Measurements from ENCODE around the gene AQP9. TPM values are rescaled to one million over a fixed set of nuclear protein-coding genes. Genes with fewer than 3 reads are reported as not detected.

The AQP9 gene
- total RNA-seq, 1 donor = 144 TPM

DNA sequence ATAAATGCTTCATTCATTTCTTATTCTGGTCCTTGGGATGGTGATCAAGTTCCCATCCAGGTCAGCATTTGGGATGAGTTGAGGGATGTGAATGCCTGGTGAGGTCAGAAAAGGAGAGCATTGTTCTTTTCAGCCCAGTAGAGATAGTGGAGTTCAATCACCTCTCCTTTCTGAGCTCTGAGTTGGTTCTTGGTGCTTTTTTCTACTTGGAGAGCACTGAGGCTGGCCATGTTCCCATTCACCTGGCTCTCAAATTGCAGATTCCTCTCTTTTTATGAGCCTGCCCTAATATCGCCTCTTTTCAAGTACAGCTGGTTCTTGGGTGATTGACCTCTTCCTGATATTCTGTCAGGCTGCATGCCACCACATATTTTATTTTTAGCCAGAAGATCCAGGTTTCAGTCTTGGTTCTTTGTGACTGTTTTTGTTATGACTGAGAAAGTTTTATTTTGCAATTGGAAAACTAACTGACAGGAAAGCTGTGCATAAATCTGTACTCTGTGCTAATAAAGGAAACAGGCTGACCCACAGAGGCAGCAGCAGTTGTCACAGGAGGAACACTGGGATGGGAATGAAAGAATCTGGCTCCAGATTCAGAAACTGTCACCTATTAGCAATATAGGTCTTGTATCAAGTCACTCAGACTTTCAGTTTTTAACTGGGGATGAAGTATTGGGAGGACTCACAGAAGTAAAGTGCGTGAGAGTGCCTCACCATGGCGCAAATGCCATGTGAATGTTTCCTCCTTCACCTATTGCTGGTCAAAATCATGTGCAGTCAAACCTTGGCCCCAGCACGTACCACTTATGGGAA, 10.7 kb downstream of the AQP9 start:
- peaks cover 40% of the 10 kb centered on the region for H3K4me1 ChIP-seq (ENCODE audit: insufficient read depth, low read length)
- no peaks in the 10 kb centered on the region for H3K27me3 ChIP-seq (ENCODE audit: insufficient read depth, low read length)
- no peak overlapping the region for H3K4me3 ChIP-seq (ENCODE audit: low read length)
- no peaks in the 10 kb centered on the region for H3K9me3 ChIP-seq (ENCODE audit: low read depth, low read length)

DNA sequence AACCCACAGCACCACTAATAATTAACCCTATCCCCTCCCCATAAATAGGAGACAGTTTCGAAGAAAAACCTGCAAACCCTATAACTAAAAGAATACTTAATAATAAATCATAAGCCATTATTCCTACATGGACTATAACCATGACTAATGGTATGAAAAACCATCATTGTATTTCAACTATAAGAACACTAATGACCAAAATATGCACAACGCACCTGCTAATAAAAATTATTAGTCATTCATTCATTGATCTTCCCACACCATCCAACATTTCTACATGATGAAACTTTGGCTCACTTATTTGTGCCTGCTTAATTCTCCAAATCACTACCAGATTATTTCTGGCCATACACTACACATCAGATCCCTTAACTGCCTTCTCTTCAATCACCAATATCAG, 16.6 kb downstream of the AQP9 start:
- Histone ChIP-seq H3K4me3 (ENCODE audit: low read length) (no peak overlapping the region), H3K27me3 (ENCODE audit: insufficient read depth, low read length) (no peaks in the 10 kb centered on the region), H3K9me3 (ENCODE audit: low read depth, low read length) (no peaks in the 10 kb centered on the region), H3K4me1 (ENCODE audit: insufficient read depth, low read length) (no peaks in the 10 kb centered on the region)

DNA sequence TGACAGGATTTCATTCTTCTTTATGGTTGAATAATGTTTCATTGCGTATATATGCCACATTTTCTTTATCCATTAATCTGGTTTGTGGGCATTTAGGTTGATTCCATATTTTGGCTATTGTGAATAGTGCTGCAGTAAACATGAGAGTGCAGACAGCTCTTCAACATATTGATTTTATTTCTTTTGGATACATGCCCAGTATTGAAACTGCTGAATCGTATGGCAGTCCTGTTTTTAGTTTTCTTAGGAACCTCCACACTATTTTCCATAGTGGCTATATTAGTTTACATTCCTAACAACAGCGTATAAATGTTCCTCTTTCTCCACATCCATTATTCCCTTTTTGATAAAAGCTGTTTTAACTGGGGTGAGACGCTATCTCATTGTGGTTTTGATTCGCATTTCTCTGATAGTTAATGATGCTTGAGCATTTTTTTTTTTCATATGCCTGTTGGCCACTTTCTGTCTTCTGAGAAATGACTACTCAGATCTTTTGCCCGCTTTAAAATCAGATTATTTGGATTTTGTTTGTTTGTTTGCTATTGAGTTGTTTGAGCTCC, 21.7 kb downstream of the AQP9 start:
- peaks cover 6% of the 10 kb centered on the region for H3K27me3 ChIP-seq (ENCODE audit: insufficient read depth, low read length)
- H3K4me1 ChIP-seq (ENCODE audit: insufficient read depth, low read length) = no peaks in the 10 kb centered on the region
- no peaks in the 10 kb centered on the region for H3K9me3 ChIP-seq (ENCODE audit: low read depth, low read length)
- H3K4me3 ChIP-seq (ENCODE audit: low read length) = no peak overlapping the region

DNA sequence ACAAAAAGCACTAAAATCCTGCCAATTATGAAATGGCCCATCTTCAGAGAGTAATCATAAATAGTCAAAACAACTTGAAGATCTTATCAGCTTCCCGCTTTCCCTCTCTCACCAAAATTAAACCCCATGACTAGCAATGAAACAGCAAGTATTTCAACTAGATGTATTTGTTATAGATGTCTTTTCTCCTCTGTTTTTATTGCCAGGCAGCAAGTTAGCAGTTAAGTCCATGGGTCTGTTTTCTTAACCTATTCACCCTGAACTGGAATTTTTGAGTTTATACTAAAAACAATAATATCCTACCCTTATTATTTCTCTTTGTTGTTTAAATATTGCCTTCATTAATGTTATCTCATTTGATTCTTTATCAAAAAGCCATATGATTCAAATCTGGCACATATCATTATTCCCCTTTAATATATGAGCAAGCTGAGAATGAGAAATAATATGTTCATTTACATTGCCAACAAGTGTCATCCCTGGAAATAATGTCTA, 23.3 kb downstream of the AQP9 start:
- no peaks in the 10 kb centered on the region for H3K4me1 ChIP-seq (ENCODE audit: insufficient read depth, low read length)
- peaks cover 6% of the 10 kb centered on the region for H3K27me3 ChIP-seq (ENCODE audit: insufficient read depth, low read length)
- H3K4me3 ChIP-seq (ENCODE audit: low read length) = no peak overlapping the region
- no peaks in the 10 kb centered on the region for H3K9me3 ChIP-seq (ENCODE audit: low read depth, low read length)

DNA sequence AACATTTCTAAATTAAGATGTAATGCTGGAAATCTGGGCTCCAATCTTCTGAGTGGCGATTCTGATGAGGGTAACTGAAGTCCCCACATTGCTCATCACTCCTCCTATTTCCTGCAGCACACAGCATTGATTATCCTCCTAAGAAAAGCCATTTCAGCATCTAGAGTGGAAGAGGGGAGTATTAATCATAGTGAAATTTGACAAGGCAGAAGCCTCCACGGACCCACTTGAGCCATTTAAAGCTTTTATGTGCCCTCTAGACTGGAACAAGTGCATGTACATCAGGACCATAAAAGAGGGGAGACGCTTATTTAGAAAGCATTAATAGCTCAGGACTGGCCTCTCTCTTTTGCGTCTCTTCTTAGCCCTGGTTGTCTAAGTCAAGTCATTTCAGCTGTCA, 25.8 kb downstream of the AQP9 start:
- H3K27me3 ChIP-seq (ENCODE audit: insufficient read depth, low read length) = peaks cover 6% of the 10 kb centered on the region
- H3K4me1 ChIP-seq (ENCODE audit: insufficient read depth, low read length) = no peaks in the 10 kb centered on the region
- H3K4me3 ChIP-seq (ENCODE audit: low read length) = no peak overlapping the region
- H3K9me3 ChIP-seq (ENCODE audit: low read depth, low read length) = no peaks in the 10 kb centered on the region

DNA sequence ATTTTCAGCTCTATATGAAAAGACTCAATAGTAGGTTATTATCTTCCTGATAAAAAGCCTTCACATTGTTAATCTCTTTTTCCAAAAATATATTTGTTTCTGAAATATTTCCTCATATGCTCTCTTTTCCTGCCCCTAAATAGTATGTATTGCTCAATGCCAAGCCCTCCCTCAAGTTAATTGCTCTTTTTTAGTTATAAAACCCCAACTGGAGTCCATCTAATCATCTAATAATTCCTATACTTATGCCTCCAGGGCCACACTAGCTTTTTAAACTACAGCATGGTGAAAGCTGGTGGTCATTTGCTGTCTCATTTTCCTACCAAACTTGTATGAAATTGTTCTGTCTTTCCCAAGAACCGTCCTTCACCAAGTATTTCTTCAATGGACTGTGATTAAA, 26.7 kb downstream of the AQP9 start:
- H3K4me3 ChIP-seq (ENCODE audit: low read length) = no peak overlapping the region
- H3K4me1 ChIP-seq (ENCODE audit: insufficient read depth, low read length) = no peaks in the 10 kb centered on the region
- peaks cover 6% of the 10 kb centered on the region for H3K27me3 ChIP-seq (ENCODE audit: insufficient read depth, low read length)
- no peaks in the 10 kb centered on the region for H3K9me3 ChIP-seq (ENCODE audit: low read depth, low read length)

DNA sequence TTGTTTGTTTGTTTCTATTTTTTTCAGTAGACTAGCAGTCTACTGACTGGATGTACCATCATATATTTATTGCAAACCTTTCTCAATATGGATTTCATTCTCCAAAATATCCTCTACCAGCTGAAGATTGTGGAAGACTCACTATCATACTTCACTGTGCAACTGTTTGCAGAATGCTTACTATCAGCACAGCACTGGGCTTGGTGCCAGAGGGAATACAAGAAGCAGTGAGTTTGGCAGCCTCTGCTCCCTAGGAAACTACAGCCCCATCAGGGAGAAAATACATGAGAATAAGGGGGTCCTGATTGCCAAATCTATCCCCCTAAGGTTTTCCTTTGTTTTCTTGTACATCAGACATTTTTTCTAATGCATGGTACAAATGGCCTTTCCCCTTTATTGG, 27.5 kb downstream of the AQP9 start:
- Histone ChIP-seq H3K4me3 (ENCODE audit: low read length) (no peak overlapping the region), H3K4me1 (ENCODE audit: insufficient read depth, low read length) (no peaks in the 10 kb centered on the region), H3K9me3 (ENCODE audit: low read depth, low read length) (no peaks in the 10 kb centered on the region), H3K27me3 (ENCODE audit: insufficient read depth, low read length) (peaks cover 3% of the 10 kb centered on the region)

DNA sequence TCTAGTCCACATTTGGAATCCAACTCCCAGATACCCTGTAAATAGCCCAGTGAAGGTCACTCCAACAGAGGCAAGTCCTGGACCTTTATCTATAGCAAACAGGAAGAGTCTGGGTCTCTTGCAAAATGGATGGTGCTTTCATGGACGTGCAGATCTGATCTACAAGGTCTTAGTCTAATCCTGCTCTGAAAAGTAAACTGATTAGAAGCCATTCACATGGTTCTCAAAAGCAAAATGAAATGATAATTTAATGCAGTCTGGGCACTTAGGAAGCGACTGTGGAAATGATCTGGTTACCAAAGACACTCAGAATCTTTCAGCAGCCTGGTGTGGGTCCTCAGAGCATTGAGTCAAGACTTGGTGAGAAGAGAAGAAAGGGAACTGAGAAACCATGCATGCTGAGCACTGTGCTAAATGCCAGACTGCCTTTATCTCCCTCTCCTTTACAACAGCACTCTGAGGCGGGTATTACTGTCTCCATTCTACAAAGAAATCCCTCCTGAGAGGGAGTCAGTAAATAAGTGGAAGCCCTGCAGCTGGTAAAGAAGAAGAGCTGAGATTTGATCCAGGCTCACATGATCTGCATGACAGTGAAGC, 29.0 kb downstream of the AQP9 start:
- Histone ChIP-seq H3K27me3 (ENCODE audit: insufficient read depth, low read length) (no peaks in the 10 kb centered on the region), H3K4me1 (ENCODE audit: insufficient read depth, low read length) (no peaks in the 10 kb centered on the region), H3K4me3 (ENCODE audit: low read length) (no peak overlapping the region), H3K9me3 (ENCODE audit: low read depth, low read length) (no peaks in the 10 kb centered on the region)

DNA sequence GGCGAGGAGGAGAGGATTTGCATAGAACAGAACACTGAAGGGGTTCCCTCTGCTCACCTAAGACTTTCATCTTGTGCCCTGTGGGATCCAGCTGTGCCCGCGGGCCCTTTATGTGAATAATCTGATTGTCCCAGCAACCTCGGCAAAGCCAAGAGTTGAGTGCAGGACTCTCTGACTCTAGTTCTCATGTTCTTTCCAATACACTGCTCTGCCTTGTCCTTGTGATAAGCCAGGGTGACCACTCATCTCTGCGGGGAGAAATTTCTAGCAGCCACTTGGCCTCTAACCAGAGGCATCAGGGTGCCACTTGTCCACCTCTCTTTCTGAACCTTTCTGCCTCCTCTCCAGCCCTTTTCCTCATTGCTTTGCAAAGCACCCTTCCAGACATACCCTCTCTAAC, 31.8 kb downstream of the AQP9 start:
- Histone ChIP-seq H3K4me1 (ENCODE audit: insufficient read depth, low read length) (no peaks in the 10 kb centered on the region), H3K4me3 (ENCODE audit: low read length) (no peak overlapping the region), H3K27me3 (ENCODE audit: insufficient read depth, low read length) (peaks cover 2% of the 10 kb centered on the region), H3K9me3 (ENCODE audit: low read depth, low read length) (no peaks in the 10 kb centered on the region)

GRCh38 chr15:58171476-58172061, 33.4 kb downstream of the AQP9 start:
- no peaks in the 10 kb centered on the region for H3K4me1 ChIP-seq (ENCODE audit: insufficient read depth, low read length)
- H3K4me3 ChIP-seq (ENCODE audit: low read length) = no peak overlapping the region
- H3K27me3 ChIP-seq (ENCODE audit: insufficient read depth, low read length) = peaks cover 7% of the 10 kb centered on the region
- H3K9me3 ChIP-seq (ENCODE audit: low read depth, low read length) = no peaks in the 10 kb centered on the region

DNA sequence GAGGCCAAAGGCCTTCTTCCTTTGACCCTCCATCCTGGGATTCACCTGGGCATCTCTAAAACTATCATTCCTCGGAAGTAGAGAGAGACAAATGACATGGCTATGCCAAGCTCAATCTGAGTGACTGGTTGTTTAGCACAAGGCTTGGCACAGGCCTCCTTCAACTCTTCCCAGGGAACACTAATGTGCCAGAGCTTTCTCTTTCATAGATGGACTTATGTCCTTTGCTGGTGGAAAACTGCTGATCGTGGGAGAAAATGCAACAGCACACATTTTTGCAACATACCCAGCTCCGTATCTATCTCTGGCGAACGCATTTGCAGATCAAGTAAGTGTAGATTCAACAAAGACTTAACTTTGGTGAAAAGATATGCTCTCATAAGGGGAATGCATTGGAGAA, 36.5 kb downstream of the AQP9 start:
- Histone ChIP-seq H3K4me3 (ENCODE audit: low read length) (no peak overlapping the region), H3K27me3 (ENCODE audit: insufficient read depth, low read length) (peaks cover 7% of the 10 kb centered on the region), H3K9me3 (ENCODE audit: low read depth, low read length) (no peaks in the 10 kb centered on the region), H3K4me1 (ENCODE audit: insufficient read depth, low read length) (no peaks in the 10 kb centered on the region)

GRCh38 chr15:58175955-58176354, 37.8 kb downstream of the AQP9 start:
- peaks cover 7% of the 10 kb centered on the region for H3K27me3 ChIP-seq (ENCODE audit: insufficient read depth, low read length)
- no peak overlapping the region for H3K4me3 ChIP-seq (ENCODE audit: low read length)
- no peaks in the 10 kb centered on the region for H3K4me1 ChIP-seq (ENCODE audit: insufficient read depth, low read length)
- H3K9me3 ChIP-seq (ENCODE audit: low read depth, low read length) = no peaks in the 10 kb centered on the region

DNA sequence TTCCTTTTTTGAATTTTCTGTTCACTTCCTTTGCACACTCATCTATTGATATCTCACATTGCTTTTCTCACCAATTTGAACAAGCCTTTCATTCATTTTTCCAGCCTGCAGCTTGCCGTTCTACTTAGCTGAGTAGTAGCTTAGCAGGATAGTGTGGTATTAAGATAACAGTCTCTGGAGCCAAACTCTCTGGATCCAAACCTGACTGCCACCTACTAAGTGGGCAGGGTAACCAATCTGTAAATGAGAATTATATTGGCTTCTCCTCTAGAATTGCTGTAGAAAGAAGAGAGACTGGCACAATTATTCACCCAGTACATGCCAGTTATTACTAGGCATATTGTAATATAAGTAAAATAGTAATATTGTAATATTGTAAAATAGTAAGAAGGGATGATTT, 40.5 kb downstream of the AQP9 start:
- Histone ChIP-seq H3K4me1 (ENCODE audit: insufficient read depth, low read length) (no peaks in the 10 kb centered on the region), H3K9me3 (ENCODE audit: low read depth, low read length) (no peaks in the 10 kb centered on the region), H3K27me3 (ENCODE audit: insufficient read depth, low read length) (peaks cover 9% of the 10 kb centered on the region), H3K4me3 (ENCODE audit: low read length) (no peak overlapping the region)

GRCh38 chr15:58179206-58179605, 41.0 kb downstream of the AQP9 start:
- Histone ChIP-seq H3K4me1 (ENCODE audit: insufficient read depth, low read length) (no peaks in the 10 kb centered on the region), H3K9me3 (ENCODE audit: low read depth, low read length) (no peaks in the 10 kb centered on the region), H3K4me3 (ENCODE audit: low read length) (no peak overlapping the region), H3K27me3 (ENCODE audit: insufficient read depth, low read length) (peaks cover 9% of the 10 kb centered on the region)

- H3K4me3 ChIP-seq (ENCODE audit: low read length) = no peak overlapping the region
These were observed 41.7 kb downstream of the AQP9 start for GRCh38 chr15:58179741-58180381.

More at GRCh38 chr15:58179741-58180381, 41.7 kb downstream of the AQP9 start:
- Histone ChIP-seq H3K4me1 (ENCODE audit: insufficient read depth, low read length) (no peaks in the 10 kb centered on the region), H3K27me3 (ENCODE audit: insufficient read depth, low read length) (peaks cover 7% of the 10 kb centered on the region), H3K9me3 (ENCODE audit: low read depth, low read length) (no peaks in the 10 kb centered on the region)
